A673 (cell line): ENCODE data around the gene CD74. TPM values are rescaled to one million over a fixed set of nuclear protein-coding genes. Genes with fewer than 3 reads are reported as not detected.

ENCODE experiments used
- BruUV-seq: library from RNA; stranded (reverse); fragments of 400-500 nt; replicated peaks from 2 replicates; lab custom pipeline; 2021; lab: Mats Ljungman, UMichigan
- CTCF ChIA-PET: fragments of 300-600 bp; sonication (Branson Sonifier 250); formaldehyde crosslinking; loops from one replicate; lab custom pipeline; 2022; ENCODE audit warnings: antibody characterized with exemption; lab: Charles Lee
- POLR2A ChIA-PET: fragments of 300-600 bp; sonication (Branson Sonifier 250); formaldehyde crosslinking; loops from one replicate; lab custom pipeline; 2022; ENCODE audit warnings: antibody characterized with exemption; ENCODE audit not compliant: low non-redundant PET; lab: Charles Lee
- DNase-seq: peaks from one replicate; pipeline ENCODE4 v3.0.0-alpha.2; 2015; ENCODE audit warnings: low spot score
- H3K27ac ChIP-seq: fragments of 200-600 bp; sonication (generic); 2 replicates; pipeline ENCODE4 v1.5.1; 2016; ENCODE audit warnings: mixed run types, low read depth, mild to moderate bottlenecking, mixed read lengths, antibody characterized with exemption, low read length; ENCODE audit not compliant: poor library complexity, severe bottlenecking
- H3K27me3 ChIP-seq: fragments of 200-600 bp; sonication (generic); replicated peaks from 2 replicates; pipeline ENCODE4 v1.6.1; 2017; ENCODE audit warnings: mixed run types, low read depth, mild to moderate bottlenecking, mixed read lengths, antibody characterized with exemption, low read length; ENCODE audit not compliant: insufficient read depth, poor library complexity
- H3K36me3 ChIP-seq: fragments of 200-600 bp; sonication (generic); 2 replicates; pipeline ENCODE4 v1.6.1; 2016; ENCODE audit warnings: mixed run types, mild to moderate bottlenecking, mixed read lengths, antibody characterized with exemption, low read length; ENCODE audit not compliant: insufficient read depth, poor library complexity, severe bottlenecking
- H3K4me1 ChIP-seq: fragments of 200-600 bp; sonication (generic); 2 replicates; pipeline ENCODE4 v1.6.1; 2017; ENCODE audit warnings: mixed run types, mild to moderate bottlenecking, mixed read lengths, antibody characterized with exemption, low read length; ENCODE audit not compliant: insufficient read depth, poor library complexity, severe bottlenecking
- H3K4me3 ChIP-seq: fragments of 200-600 bp; sonication (generic); 2 replicates; pipeline ENCODE4 v1.5.1; 2016; ENCODE audit warnings: low read depth, mixed run types, mild to moderate bottlenecking, mixed read lengths, low read length; ENCODE audit not compliant: poor library complexity, severe bottlenecking
- H3K9me3 ChIP-seq: fragments of 200-600 bp; sonication (generic); 2 replicates; pipeline ENCODE4 v1.6.1; 2016; ENCODE audit warnings: mixed run types, low read depth, mild to moderate bottlenecking, mixed read lengths, antibody characterized with exemption, low read length; ENCODE audit not compliant: poor library complexity, severe bottlenecking
- EZH2 ChIP-seq: fragments of 200-600 bp; sonication (generic); IDR thresholded peaks from 2 replicates; pipeline ENCODE4 v1.6.1; 2017; ENCODE audit warnings: borderline replicate concordance, low read depth, mild to moderate bottlenecking, mixed read lengths, antibody characterized with exemption, low read length; ENCODE audit not compliant: poor library complexity, severe bottlenecking
- intact Hi-C: fragments of 100-400 bp; cut with micrococcal nuclease; formaldehyde crosslinking; loops from one replicate; pipeline ENCODE4 v1.10.0; 2022; ENCODE audit not compliant: unreplicated experiment
- total RNA-seq: library from RNA; stranded (reverse); gene quantifications from 2 replicates; pipeline ENCODE4 v1.2.3, GENCODE V29; 2021
- TF ChIP-seq, protein P1 (sequence below): fragments of 300-800, 200-600 bp; sonication (generic); conservative IDR thresholded peaks from 2 replicates; pipeline ENCODE4 v1.5.1; 2017; ENCODE audit warnings: low read depth, mild to moderate bottlenecking, antibody characterized with exemption, low read length, moderate library complexity, mixed read lengths

Gene CD74
- total RNA-seq, 1 experiment from 2014 or later: not detected

DNA sequence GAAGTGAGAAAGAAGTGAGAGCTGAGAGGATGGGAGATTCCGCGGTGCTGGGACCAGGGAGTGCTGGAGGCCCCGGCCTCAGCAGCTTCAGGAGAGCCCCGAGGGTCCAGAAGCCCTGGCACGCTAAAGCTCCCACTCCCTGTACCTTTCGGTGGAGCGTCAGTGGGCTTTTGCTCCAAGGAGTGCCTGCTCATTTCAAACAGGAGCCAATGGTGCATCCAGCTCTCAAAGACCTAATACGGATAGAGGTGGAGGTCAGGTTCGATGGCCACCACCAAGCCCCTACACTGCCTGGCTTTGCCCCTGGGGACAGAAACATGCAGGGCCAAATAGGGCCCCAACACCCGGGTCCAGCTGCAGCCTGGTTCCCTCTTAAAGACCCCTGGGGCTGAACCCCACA lies 8.2 kb downstream of the CD74 start:
- Histone ChIP-seq H3K27ac (no peak overlapping the region), H3K4me1 (no peaks in the 10 kb centered on the region), H3K4me3 (no peak overlapping the region), H3K9me3 (no peaks in the 10 kb centered on the region), H3K36me3 (peaks cover 12% of the 10 kb centered on the region), H3K27me3 (no peaks in the 10 kb centered on the region)
- no peak for TF ChIP-seq EZH2
- TF ChIP-seq, protein P1, sequence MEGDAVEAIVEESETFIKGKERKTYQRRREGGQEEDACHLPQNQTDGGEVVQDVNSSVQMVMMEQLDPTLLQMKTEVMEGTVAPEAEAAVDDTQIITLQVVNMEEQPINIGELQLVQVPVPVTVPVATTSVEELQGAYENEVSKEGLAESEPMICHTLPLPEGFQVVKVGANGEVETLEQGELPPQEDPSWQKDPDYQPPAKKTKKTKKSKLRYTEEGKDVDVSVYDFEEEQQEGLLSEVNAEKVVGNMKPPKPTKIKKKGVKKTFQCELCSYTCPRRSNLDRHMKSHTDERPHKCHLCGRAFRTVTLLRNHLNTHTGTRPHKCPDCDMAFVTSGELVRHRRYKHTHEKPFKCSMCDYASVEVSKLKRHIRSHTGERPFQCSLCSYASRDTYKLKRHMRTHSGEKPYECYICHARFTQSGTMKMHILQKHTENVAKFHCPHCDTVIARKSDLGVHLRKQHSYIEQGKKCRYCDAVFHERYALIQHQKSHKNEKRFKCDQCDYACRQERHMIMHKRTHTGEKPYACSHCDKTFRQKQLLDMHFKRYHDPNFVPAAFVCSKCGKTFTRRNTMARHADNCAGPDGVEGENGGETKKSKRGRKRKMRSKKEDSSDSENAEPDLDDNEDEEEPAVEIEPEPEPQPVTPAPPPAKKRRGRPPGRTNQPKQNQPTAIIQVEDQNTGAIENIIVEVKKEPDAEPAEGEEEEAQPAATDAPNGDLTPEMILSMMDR: no peak
- no peak for DNase-seq
- ChIA-PET POLR2A (interaction anchor here (0.5 kb wide), 1 partner anchor 185 kb away, joined by 4 read pairs; no protein-coding TSS in a partner anchor), CTCF (no interaction called here)
- intact Hi-C loops: no loop called here
- no TSS peak for BruUV-seq

DNA sequence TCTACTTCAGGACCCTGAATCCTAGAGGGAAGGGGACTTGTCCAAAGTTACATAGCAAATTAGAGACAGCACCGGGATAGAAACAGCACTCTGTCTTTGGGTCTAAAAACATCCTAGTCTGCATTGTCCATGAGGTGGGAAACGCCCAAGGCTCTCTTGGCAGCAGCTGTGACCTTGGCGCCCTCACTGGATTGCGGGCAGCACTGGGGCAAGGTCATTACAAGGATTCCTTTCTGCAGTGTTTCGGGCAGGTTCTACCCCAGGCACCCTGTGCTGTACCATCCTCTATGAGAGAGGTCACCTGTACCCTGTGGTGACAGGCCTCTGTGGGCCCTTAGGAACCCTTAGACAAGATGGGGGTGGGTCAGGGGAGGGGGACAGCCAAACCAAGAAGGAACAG lies 8.6 kb downstream of the CD74 start:
- H3K36me3 ChIP-seq: peaks cover 16% of the 10 kb centered on the region
- TF ChIP-seq, protein P1: no peak
- no peak overlapping the region for H3K27ac ChIP-seq
- intact Hi-C loops: no loop called here
- no peaks in the 10 kb centered on the region for H3K4me1 ChIP-seq
- H3K4me3 ChIP-seq: no peak overlapping the region
- POLR2A ChIA-PET: no interaction called here
- no TSS peak for BruUV-seq
- DNase-seq: no peak
- no peaks in the 10 kb centered on the region for H3K27me3 ChIP-seq
- H3K9me3 ChIP-seq: no peaks in the 10 kb centered on the region
- CTCF ChIA-PET: no interaction called here

DNA sequence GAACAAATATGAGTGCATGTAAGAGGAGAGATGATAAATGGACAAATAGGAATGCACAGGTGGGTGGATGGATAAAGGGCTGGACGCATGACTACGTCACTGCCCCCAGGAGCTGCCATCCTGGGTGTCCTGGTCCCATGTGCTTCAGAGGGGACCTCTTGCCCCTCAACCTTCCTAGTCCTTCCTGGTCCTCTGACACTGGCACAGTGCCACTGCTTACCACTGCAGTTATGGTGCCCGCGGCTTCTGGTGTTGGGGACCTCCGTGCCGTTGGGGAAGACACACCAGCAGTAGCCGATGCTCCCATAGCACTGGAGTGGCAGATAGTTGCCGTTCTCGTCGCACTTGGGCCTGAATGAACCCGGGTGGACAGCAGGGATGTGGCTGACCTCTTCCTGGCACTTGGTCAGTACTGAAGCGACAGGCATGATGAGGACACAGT lies 9.8 kb downstream of the CD74 start:
- CTCF ChIA-PET: no interaction called here
- POLR2A ChIA-PET: no interaction called here

More for the DNA sequence above, 9.8 kb downstream of the CD74 start:
- peaks cover 25% of the 10 kb centered on the region for H3K36me3 ChIP-seq
- BruUV-seq: no TSS peak
- H3K27ac ChIP-seq: no peak overlapping the region
- DNase-seq: no peak
- TF ChIP-seq, protein P1: no peak
- TF ChIP-seq EZH2: no peak
- H3K27me3 ChIP-seq: no peaks in the 10 kb centered on the region
- no peaks in the 10 kb centered on the region for H3K9me3 ChIP-seq
- intact Hi-C loops: no loop called here
- H3K4me1 ChIP-seq: no peaks in the 10 kb centered on the region
- H3K4me3 ChIP-seq: no peak overlapping the region
